SK-N-SH (cell line): ENCODE results near the gene EIF2B4. TPM values are rescaled to one million over a fixed set of nuclear protein-coding genes. Genes with fewer than 3 reads are reported as not detected.

Source experiments
- CTCF ChIA-PET: fragments of 300-600, 350-600 bp; formaldehyde crosslinking; extraction: SDS; loops from one replicate; lab custom pipeline; 2021; lab: Yijun Ruan, JAX
- POLR2A ChIA-PET: fragments of 350-600 bp; sonication (Branson Sonifier 250); formaldehyde crosslinking; extraction: SDS; loops from one replicate; lab custom pipeline; 2020; ENCODE audit warnings: antibody characterized with exemption, inconsistent platforms; lab: Yijun Ruan, JAX
- DNase-seq: peaks from one replicate; pipeline ENCODE4 v3.0.0; 2012
- H2AFZ ChIP-seq: fragments of 200-600 bp; sonication (generic); 2 replicates; pipeline ENCODE4 v1.8.1; 2016; ENCODE audit warnings: antibody characterized with exemption, mild to moderate bottlenecking, low read depth
- H3F3A ChIP-seq: fragments of 200-600 bp; sonication (generic); replicated peaks from 2 replicates; pipeline ENCODE3; 2016; ENCODE audit warnings: antibody characterized with exemption, mild to moderate bottlenecking; ENCODE audit not compliant: insufficient read depth
- H3K27ac ChIP-seq, 2 experiments: fragments of 200-500 bp in 1 of 2; fragments of 200-600 bp in 1 of 2; sonication (Bioruptor generic) in 1 of 2; sonication (generic), shearing (Covaris generic) in 1 of 2; 2 replicates each; pipeline versions ENCODE4 v1.5.1 to v1.6.1; 2014 to 2016; ENCODE audit warnings: low read depth in 2 of 2, inconsistent platforms in 1 of 2, low read length in 1 of 2, mild to moderate bottlenecking in 1 of 2, mixed read lengths in 1 of 2
- H3K27me3 ChIP-seq: fragments of 200-600 bp; sonication (generic), shearing (Covaris generic); 2 replicates; pipeline ENCODE4 v1.6.1; 2016; ENCODE audit warnings: mixed run types; ENCODE audit not compliant: insufficient read depth
- H3K36me3 ChIP-seq, 2 experiments: fragments of 200-500 bp in 1 of 2; fragments of 200-600 bp in 1 of 2; sonication (Bioruptor generic) in 1 of 2; sonication (generic) in 1 of 2; replicated peaks in 1 of 2; 2 replicates each; pipeline versions ENCODE3 to v1.5.1; 2014 to 2016; ENCODE audit warnings: low read length in 1 of 2, mild to moderate bottlenecking in 1 of 2; ENCODE audit not compliant: insufficient read depth in 2 of 2, control insufficient read depth in 1 of 2
- H3K4me1 ChIP-seq, 2 experiments: fragments of 200-500 bp in 1 of 2; fragments of 200-600 bp in 1 of 2; sonication (Bioruptor generic) in 1 of 2; sonication (generic), shearing (Covaris generic) in 1 of 2; 2 replicates each; pipeline versions ENCODE4 v1.5.1 to v1.6.1; 2014 to 2016; ENCODE audit warnings: low read depth in 1 of 2, low read length in 1 of 2, mixed run types in 1 of 2; ENCODE audit not compliant: insufficient read depth in 2 of 2, control insufficient read depth in 1 of 2
- H3K4me2 ChIP-seq: fragments of 200-600 bp; sonication (generic), shearing (Covaris generic); 2 replicates; pipeline ENCODE4 v1.6.1; 2017; ENCODE audit warnings: mixed run types
- H3K4me3 ChIP-seq, 2 experiments: fragments of 200-500 bp in 1 of 2; fragments of 200-600 bp in 1 of 2; sonication (Bioruptor generic) in 1 of 2; sonication (generic), shearing (Covaris generic) in 1 of 2; 2 replicates each; pipeline versions ENCODE4 v1.5.1 to v1.8.1; 2014 to 2016; ENCODE audit warnings: low read depth in 2 of 2, inconsistent platforms in 1 of 2, low read length in 1 of 2, mild to moderate bottlenecking in 1 of 2, mixed read lengths in 1 of 2, moderate library complexity in 1 of 2
- H3K79me2 ChIP-seq: fragments of 200-600 bp; sonication (generic); 2 replicates; pipeline ENCODE4 v1.8.1; 2017; ENCODE audit warnings: mild to moderate bottlenecking; ENCODE audit not compliant: insufficient read depth
- H3K9ac ChIP-seq: fragments of 200-600 bp; sonication (generic); 2 replicates; pipeline ENCODE4 v1.6.1; 2017; ENCODE audit warnings: mixed run types
- H3K9me2 ChIP-seq: fragments of 200-600 bp; sonication (generic); 2 replicates; pipeline ENCODE4 v1.6.1; 2017; ENCODE audit warnings: mixed run types
- H3K9me3 ChIP-seq: fragments of 200-600 bp; sonication (generic); 2 replicates; pipeline ENCODE4 v1.6.1; 2017; ENCODE audit warnings: mixed run types, mild to moderate bottlenecking, moderate library complexity
- H4K20me1 ChIP-seq: fragments of 200-600 bp; sonication (generic); 2 replicates; pipeline ENCODE4 v1.6.1; 2017; ENCODE audit warnings: mild to moderate bottlenecking, mixed run types; ENCODE audit not compliant: insufficient read depth
- CHD2 ChIP-seq: fragments of 150-350 bp; IDR thresholded peaks from 2 replicates; pipeline ENCODE4 v1.6.1; 2018; ENCODE audit warnings: low read length; ENCODE audit not compliant: partially characterized antibody
- ELF1 ChIP-seq: IDR thresholded peaks from 2 replicates; pipeline ENCODE4 v1.4.0; 2012
- EZH2phosphoT487 ChIP-seq: fragments of 200-600 bp; sonication (generic); IDR thresholded peaks from 2 replicates; pipeline ENCODE4 v1.6.1; 2017; ENCODE audit warnings: low read depth, mixed run types, mild to moderate bottlenecking, antibody characterized with exemption, moderate library complexity, borderline replicate concordance
- FOSL2 ChIP-seq: IDR thresholded peaks from 2 replicates; pipeline ENCODE4 v1.4.0; 2012; ENCODE audit warnings: low read depth, mild to moderate bottlenecking, moderate library complexity, borderline replicate concordance
- FOXM1 ChIP-seq: IDR thresholded peaks from 2 replicates; pipeline ENCODE4 v1.4.0; 2012; ENCODE audit warnings: low read depth, mild to moderate bottlenecking
- GATA2 ChIP-seq: sonication (generic); formaldehyde crosslinking; IDR thresholded peaks from 2 replicates; pipeline ENCODE4 v1.5.0; 2020; ENCODE audit warnings: mild to moderate bottlenecking, missing genetic modification reagents
- MEF2A ChIP-seq: IDR thresholded peaks from 2 replicates; pipeline ENCODE4 v1.4.0; 2012; ENCODE audit warnings: low read depth, borderline replicate concordance
- MXI1 ChIP-seq: IDR thresholded peaks from 2 replicates; pipeline ENCODE4 v1.6.1; 2012; ENCODE audit warnings: mild to moderate bottlenecking, low read depth, low read length, improper control_type of control experiment
- NFIC ChIP-seq: IDR thresholded peaks from 2 replicates; pipeline ENCODE4 v1.4.0; 2012; ENCODE audit warnings: borderline replicate concordance
- NRF1 ChIP-seq: IDR thresholded peaks from 2 replicates; pipeline ENCODE4 v1.6.1; 2012; ENCODE audit warnings: low read depth, mild to moderate bottlenecking, low read length
- RCOR1 ChIP-seq: fragments of 150-350 bp; IDR thresholded peaks from 2 replicates; pipeline ENCODE4 v1.6.1; 2017; ENCODE audit warnings: antibody characterized with exemption, low read length
- RXRA ChIP-seq: IDR thresholded peaks from 2 replicates; pipeline ENCODE4 v1.4.0; 2012; ENCODE audit warnings: low read depth, mild to moderate bottlenecking, borderline replicate concordance
- SMC3 ChIP-seq: IDR thresholded peaks from 2 replicates; pipeline ENCODE4 v1.6.1; 2012; ENCODE audit warnings: low read depth, low read length, improper control_type of control experiment
- WGBS: methylation state at CpG from one replicate; pipeline ENCODE4 v1.1.6; 2017; ENCODE audit warnings: low lambda C conversion rate; 5-methylcytosine and 5-hydroxymethylcytosine counted together
- polyA plus RNA-seq, 3 experiments: library from polyadenylated mRNA; depleted of rRNA; stranded (reverse); fragments of >200 nt; gene quantifications; 2 replicates each; pipeline ENCODE4 v1.2.3, GENCODE V29; 2012
- TF ChIP-seq, protein P1 (sequence below): fragments of 150-350 bp; IDR thresholded peaks from 2 replicates; pipeline ENCODE4 v1.6.1; 2017; ENCODE audit warnings: antibody characterized with exemption, low read length, low read depth, borderline replicate concordance
- TF ChIP-seq, protein P2 (sequence below): fragments of 200-600 bp; sonication (generic); IDR thresholded peaks from 2 replicates; pipeline ENCODE4 v1.6.1; 2017; ENCODE audit warnings: antibody characterized with exemption, mild to moderate bottlenecking, moderate library complexity
- TF ChIP-seq, protein P3 (sequence below): fragments of 150-350 bp; IDR thresholded peaks from 2 replicates; pipeline ENCODE4 v1.6.1; 2016; ENCODE audit warnings: mild to moderate bottlenecking, low read depth, low read length
- TF ChIP-seq, protein P4 (sequence below): IDR thresholded peaks from 2 replicates; pipeline ENCODE4 v1.4.0; 2012; ENCODE audit warnings: low read depth, borderline replicate concordance
- TF ChIP-seq, protein P5 (sequence below): IDR thresholded peaks from 2 replicates; pipeline ENCODE4 v1.4.0; 2012; ENCODE audit warnings: low read depth, borderline replicate concordance
- TF ChIP-seq, protein P6 (sequence below): IDR thresholded peaks from 2 replicates; pipeline ENCODE4 v1.6.1; 2012; ENCODE audit warnings: mild to moderate bottlenecking, low read depth, low read length, moderate library complexity

The EIF2B4 gene
- polyA plus RNA-seq, 1 of the 3 experiments (the other 2 are of a cell fraction): 51.7 TPM

DNA sequence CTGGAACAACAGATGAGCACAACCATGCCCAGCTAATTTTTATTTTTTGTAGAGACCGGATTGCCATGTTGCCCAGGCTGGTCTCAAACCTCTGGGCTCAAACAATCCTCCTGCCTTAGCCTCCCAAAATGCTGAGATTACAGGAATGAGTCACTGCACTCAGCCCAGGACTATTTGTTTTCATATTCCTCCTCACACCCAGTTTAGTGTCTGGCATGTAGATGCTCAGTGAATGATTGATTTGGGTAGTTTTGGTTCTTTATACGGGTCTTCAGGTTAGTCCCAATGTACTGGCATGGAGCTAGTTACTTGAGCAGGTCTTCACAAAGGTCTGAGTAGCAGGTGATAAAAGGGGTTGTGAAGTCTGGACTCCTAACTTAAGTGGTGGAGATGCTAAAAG is 6.2 kb downstream of the EIF2B4 start:
- CTCF ChIA-PET: interaction anchor here (2.2 kb wide), 1 partner anchor 84 kb away, joined by 7 read pairs; no protein-coding TSS in a partner anchor
- no peak for TF ChIP-seq NFIC
- TF ChIP-seq, protein P1, sequence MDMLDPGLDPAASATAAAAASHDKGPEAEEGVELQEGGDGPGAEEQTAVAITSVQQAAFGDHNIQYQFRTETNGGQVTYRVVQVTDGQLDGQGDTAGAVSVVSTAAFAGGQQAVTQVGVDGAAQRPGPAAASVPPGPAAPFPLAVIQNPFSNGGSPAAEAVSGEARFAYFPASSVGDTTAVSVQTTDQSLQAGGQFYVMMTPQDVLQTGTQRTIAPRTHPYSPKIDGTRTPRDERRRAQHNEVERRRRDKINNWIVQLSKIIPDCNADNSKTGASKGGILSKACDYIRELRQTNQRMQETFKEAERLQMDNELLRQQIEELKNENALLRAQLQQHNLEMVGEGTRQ: no peak
- TF ChIP-seq GATA2 (CRISPR knock-in tag): no peak
- TF ChIP-seq SMC3: no peak
- TF ChIP-seq FOXM1: no peak
- TF ChIP-seq FOSL2: no peak
- TF ChIP-seq, protein P2, sequence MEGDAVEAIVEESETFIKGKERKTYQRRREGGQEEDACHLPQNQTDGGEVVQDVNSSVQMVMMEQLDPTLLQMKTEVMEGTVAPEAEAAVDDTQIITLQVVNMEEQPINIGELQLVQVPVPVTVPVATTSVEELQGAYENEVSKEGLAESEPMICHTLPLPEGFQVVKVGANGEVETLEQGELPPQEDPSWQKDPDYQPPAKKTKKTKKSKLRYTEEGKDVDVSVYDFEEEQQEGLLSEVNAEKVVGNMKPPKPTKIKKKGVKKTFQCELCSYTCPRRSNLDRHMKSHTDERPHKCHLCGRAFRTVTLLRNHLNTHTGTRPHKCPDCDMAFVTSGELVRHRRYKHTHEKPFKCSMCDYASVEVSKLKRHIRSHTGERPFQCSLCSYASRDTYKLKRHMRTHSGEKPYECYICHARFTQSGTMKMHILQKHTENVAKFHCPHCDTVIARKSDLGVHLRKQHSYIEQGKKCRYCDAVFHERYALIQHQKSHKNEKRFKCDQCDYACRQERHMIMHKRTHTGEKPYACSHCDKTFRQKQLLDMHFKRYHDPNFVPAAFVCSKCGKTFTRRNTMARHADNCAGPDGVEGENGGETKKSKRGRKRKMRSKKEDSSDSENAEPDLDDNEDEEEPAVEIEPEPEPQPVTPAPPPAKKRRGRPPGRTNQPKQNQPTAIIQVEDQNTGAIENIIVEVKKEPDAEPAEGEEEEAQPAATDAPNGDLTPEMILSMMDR: no peak
- TF ChIP-seq EZH2phosphoT487: no peak
- TF ChIP-seq, protein P3, sequence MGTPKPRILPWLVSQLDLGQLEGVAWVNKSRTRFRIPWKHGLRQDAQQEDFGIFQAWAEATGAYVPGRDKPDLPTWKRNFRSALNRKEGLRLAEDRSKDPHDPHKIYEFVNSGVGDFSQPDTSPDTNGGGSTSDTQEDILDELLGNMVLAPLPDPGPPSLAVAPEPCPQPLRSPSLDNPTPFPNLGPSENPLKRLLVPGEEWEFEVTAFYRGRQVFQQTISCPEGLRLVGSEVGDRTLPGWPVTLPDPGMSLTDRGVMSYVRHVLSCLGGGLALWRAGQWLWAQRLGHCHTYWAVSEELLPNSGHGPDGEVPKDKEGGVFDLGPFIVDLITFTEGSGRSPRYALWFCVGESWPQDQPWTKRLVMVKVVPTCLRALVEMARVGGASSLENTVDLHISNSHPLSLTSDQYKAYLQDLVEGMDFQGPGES: no peak
- TF ChIP-seq, protein P4, sequence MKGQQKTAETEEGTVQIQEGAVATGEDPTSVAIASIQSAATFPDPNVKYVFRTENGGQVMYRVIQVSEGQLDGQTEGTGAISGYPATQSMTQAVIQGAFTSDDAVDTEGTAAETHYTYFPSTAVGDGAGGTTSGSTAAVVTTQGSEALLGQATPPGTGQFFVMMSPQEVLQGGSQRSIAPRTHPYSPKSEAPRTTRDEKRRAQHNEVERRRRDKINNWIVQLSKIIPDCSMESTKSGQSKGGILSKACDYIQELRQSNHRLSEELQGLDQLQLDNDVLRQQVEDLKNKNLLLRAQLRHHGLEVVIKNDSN: no peak
- TF ChIP-seq ELF1: no peak
- TF ChIP-seq, protein P5, sequence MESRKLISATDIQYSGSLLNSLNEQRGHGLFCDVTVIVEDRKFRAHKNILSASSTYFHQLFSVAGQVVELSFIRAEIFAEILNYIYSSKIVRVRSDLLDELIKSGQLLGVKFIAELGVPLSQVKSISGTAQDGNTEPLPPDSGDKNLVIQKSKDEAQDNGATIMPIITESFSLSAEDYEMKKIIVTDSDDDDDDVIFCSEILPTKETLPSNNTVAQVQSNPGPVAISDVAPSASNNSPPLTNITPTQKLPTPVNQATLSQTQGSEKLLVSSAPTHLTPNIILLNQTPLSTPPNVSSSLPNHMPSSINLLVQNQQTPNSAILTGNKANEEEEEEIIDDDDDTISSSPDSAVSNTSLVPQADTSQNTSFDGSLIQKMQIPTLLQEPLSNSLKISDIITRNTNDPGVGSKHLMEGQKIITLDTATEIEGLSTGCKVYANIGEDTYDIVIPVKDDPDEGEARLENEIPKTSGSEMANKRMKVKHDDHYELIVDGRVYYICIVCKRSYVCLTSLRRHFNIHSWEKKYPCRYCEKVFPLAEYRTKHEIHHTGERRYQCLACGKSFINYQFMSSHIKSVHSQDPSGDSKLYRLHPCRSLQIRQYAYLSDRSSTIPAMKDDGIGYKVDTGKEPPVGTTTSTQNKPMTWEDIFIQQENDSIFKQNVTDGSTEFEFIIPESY: no peak
- TF ChIP-seq MXI1: no peak
- TF ChIP-seq RCOR1: no peak
- TF ChIP-seq, protein P6, sequence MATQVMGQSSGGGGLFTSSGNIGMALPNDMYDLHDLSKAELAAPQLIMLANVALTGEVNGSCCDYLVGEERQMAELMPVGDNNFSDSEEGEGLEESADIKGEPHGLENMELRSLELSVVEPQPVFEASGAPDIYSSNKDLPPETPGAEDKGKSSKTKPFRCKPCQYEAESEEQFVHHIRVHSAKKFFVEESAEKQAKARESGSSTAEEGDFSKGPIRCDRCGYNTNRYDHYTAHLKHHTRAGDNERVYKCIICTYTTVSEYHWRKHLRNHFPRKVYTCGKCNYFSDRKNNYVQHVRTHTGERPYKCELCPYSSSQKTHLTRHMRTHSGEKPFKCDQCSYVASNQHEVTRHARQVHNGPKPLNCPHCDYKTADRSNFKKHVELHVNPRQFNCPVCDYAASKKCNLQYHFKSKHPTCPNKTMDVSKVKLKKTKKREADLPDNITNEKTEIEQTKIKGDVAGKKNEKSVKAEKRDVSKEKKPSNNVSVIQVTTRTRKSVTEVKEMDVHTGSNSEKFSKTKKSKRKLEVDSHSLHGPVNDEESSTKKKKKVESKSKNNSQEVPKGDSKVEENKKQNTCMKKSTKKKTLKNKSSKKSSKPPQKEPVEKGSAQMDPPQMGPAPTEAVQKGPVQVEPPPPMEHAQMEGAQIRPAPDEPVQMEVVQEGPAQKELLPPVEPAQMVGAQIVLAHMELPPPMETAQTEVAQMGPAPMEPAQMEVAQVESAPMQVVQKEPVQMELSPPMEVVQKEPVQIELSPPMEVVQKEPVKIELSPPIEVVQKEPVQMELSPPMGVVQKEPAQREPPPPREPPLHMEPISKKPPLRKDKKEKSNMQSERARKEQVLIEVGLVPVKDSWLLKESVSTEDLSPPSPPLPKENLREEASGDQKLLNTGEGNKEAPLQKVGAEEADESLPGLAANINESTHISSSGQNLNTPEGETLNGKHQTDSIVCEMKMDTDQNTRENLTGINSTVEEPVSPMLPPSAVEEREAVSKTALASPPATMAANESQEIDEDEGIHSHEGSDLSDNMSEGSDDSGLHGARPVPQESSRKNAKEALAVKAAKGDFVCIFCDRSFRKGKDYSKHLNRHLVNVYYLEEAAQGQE: no peak
- TF ChIP-seq MEF2A: no peak
- TF ChIP-seq CHD2: no peak
- no peak for TF ChIP-seq RXRA
- TF ChIP-seq NRF1: no peak
- 98% methylated on average over 2 of the region's 2 CpGs for WGBS
- Histone ChIP-seq H3K4me2 (no peak overlapping the region), H4K20me1 (peaks cover 4% of the 10 kb centered on the region; the same call in 1 of the 2 replicates), H3F3A (peaks cover 22% of the 10 kb centered on the region), H3K27me3 (no peaks in the 10 kb centered on the region), H3K79me2 (peaks cover 37% of the 10 kb centered on the region), H3K36me3 (peaks cover 44% of the 10 kb centered on the region in 2 experiments), H3K9ac (no peak overlapping the region), H3K4me1 (peaks cover 0 to 3% of the 10 kb centered on the region in 2 experiments; a peak in 2 of 4 replicates), H3K4me3 (no peak overlapping the region), H3K9me2 (no peaks in the 10 kb centered on the region), H3K27ac (no peak overlapping the region), H3K9me3 (no peaks in the 10 kb centered on the region), H2AFZ (no peak overlapping the region)
- POLR2A ChIA-PET: interaction anchor here (0.6 kb wide), 1 partner anchor 34 kb away, joined by 3 read pairs; no protein-coding TSS in a partner anchor
- no peak for DNase-seq
